GM18517 (cell line): ENCODE results near the gene FOXP1.

Source experiments
- ATAC-seq: cut with Tn5 transposase; IDR thresholded peaks from one replicate; pipeline ENCODE4 v1.9.1; 2021; ENCODE audit warnings: mild to moderate bottlenecking, moderate library complexity; ENCODE audit not compliant: unreplicated experiment

FOXP1 gene

DNA sequence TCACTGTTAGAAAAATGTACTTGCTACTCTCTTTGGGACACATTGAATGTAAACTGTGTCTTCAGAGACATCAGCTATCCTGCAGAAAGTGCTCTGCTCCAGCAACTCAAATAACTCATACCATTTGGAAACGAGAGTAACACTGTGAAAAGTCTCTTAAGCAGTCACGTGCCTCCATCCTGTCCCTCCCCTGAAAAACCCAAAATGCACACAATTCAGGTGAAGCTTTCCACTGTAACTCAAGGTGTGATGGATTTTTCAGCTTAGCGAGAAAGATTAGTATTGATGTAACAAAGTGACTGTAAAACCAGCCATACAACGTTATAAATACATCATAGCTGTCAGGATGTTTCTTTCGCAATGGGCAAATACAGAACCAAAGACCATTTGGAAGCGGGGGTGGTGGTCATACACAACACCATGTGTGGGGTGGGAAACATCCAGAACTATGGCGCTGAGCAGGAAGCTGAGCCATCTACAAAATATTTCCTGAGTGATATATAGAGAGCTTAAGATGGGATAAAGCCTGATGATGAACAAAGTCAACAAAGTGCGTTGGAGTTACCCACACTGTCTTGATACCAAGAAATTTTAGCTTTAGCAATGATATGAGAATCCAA, 332.3 kb downstream of the FOXP1 start:
- ATAC-seq = no peak

DNA sequence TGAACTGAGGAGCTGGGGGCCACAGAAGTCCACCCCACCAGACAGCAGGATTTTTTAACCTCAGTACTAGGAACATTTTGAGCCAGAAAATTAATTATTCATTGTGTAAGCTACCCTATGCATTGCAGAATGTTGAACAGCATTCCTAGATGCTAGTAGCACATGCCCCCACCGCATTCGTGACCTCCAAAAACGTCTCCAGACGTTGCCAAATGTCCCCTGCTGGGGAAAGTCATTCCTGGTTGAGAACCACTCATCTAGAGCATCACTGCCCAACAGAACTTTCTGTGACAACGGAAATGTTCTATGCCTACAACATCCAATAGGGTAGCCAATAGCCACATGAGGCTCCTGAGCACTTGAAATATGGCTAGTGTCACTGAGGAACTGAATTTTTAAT, 333.5 kb downstream of the FOXP1 start:
- no peak for ATAC-seq

DNA sequence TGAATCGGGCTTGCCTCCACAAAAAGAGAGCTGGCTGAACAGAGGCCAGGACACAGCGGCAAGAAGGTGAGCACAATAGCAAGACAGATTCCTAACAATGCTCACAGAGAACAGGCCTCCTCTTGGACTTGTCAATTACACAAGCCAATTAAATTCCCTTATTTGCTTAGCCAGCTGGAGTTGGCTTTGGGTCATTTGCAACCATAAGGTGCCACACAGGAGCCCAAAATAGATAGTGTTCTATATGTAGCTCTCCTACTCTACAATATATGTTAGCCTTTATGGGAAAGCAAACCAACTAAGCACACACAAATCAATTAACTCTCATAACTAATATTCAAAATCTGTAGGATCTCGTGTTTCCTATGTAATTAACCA, 335.6 kb downstream of the FOXP1 start:
- ATAC-seq = no peak

DNA sequence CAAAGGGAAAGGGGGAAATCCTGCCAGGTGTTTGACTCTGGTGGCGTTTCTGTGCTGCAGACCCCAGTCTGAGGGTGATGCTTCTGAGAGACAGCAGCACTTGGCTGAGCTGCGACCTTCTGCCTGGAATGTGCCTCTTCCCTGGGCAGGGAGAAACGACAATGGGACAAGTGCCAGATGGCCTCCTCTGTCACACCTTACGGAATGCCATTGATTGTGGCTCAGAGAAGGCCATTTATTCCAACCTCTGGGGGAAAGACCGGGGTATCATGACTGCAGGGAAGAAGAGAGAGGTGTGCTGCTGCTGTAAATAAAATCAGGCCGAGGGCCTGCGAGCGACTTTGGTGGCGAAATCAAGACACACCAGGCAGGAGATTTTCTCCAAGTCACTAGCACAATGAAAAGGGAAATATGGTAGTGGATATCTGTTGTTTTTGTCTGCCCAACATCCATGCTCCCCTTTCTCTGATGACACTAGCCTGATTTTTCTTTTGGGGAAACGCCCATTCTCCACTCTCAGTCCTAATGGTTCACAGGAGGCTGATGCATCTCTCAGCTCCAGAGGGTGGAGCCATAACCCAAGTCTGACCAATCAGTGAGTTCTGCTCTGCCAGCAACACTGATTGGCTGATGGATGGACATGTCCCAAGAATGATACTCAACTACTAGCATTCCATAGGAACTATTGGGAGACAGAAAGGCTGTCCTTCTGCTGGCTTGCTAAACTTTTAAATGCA, 336.1 kb downstream of the FOXP1 start:
- no peak for ATAC-seq

DNA sequence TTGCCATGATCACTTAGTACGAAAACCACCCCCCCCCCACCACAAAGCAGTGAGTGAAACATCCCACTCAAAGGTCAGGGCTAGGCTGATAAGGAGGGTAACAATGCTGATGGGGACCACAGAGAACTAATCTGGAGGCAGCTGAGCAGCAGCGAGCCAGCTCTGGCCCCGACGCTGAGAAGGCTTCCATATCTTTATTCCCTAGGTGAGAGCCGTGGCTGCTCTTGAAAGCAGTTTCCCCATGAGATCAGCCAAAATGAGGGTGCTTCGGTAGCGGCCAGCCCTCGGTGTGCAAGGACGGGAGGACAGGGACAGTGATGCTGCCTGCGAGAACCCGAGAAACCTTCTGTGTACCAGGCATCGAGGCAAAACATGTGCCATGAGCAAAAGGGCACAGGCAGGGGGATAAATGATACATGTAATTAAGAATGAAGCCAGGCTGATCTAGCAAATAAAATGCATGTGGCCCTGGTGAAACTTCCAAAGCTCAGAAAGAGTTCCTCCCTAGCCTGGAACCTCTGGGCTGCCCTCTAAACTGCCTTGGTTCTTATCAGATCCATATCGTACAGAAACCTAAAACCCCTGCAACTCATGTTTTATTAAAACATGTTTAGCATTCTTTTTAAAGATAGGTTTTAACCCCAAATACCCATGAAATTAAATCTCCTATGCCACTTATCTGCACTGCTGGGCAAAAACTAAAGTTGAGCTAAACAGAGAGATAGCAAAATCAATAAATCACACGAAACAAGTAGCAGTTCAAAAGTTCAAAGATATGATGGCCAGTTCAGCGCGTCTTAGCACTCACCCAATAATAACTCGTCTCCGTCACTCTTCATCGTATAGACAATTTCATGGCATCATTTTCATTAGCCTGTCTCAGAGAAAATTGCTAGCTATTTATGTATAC, 337.3 kb downstream of the FOXP1 start:
- no peak for ATAC-seq

DNA sequence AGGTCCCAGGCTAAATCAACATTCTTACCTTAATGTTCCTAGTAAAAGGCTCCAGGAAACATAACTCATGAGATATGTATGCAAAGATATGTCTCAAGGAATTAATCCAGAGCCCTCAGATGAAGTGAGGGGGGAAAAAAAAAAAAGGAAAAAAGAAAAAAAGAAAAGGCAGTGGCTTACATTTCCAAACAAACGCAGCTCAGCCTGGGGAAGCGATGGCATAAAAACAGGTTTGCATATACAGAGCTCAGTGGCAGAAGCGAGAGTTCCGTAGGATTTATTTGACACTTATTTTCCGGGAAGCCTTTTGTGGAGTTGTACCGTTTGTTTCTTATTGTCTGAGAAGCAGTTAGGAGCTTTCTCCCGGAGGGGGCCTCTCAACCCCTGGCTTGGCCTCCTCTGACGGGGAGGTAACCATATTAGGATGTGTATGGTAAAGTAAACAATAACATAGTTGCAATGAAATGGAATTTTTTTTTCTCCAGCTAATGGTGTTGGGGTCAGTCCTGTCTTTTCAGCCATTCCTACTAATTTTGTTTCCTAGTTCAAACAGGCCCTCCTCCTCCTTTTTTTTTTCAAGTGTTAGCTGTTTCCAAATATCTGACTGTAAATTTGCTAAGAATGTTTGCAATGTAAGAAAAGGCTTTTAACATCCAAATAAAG, 338.6 kb downstream of the FOXP1 start:
- ATAC-seq = no peak

DNA sequence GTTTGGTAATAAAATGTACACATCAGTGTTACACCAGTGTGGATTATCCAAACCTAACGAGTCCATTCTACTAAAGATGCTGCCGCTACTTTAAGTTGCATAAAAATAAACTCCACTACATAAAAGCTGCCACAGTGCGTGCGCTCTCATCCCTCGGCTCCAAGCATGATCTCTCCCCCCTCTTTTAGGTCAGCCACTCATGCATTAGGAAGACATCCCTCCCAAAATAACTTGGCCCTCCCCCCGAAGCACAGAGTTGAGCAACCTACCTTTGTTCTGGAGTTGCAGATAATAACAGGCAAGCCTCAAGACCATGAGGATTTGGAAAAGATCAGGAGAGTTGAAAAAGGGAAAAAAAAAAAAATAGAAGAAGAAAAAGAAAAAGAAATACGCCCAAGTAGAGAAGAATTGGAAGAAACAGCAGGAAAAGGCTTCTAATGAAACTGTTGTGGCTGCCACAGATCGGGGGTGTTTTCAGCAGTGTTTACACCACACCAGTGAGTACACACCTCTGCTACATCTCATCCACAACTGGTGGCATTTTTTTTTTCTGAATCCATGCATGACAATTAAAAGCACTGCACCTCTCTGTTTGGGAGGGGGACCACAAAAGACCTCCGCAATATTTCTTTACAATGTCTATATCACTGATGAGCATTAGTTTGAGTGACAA, 339.2 kb downstream of the FOXP1 start:
- ATAC-seq = no peak

DNA sequence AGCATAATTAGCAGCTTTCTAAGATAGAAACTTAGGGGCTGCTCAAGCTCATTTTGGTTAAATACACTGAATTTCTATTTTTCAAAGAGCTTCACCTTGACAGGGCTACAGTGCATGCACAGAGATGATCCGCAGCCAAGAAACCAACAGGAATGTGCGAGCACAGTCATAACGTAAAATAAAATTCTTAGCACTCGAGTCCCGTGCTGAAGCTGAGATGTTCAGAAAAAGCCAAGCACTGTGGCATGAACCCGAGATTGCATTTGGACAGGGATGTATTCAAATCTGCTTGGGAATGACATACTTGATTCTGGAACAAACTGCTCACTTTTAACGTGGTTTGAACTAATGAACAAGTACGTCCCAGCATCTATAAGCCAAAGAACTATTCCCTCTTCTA, 340.3 kb downstream of the FOXP1 start:
- ATAC-seq = no peak

DNA sequence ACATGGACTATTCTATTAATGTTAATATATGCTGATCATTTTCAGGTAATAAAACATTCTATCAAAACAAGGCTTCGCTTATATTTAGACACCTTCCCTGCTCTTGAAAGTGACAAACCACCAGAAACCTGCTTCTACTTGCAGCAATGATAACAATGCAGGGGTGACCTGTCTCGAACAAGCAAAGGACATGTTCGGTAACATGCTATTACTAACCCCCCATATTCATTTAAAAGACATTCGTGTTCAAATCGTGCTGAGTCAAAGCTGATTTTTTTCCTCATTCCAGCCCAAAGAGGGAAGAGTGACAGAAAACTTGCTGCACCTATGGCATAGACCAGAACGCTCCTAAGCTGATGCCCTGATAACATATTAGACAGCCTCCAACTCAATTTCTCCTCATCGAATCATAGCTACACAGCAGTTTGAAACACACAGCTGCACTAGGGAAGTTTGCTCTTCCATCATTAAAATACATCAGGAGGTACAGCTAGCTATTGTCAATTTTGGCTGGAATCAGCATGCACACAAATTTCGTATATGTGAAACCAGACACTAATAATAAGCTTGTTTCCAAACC, 341.5 kb downstream of the FOXP1 start:
- ATAC-seq = no peak

DNA sequence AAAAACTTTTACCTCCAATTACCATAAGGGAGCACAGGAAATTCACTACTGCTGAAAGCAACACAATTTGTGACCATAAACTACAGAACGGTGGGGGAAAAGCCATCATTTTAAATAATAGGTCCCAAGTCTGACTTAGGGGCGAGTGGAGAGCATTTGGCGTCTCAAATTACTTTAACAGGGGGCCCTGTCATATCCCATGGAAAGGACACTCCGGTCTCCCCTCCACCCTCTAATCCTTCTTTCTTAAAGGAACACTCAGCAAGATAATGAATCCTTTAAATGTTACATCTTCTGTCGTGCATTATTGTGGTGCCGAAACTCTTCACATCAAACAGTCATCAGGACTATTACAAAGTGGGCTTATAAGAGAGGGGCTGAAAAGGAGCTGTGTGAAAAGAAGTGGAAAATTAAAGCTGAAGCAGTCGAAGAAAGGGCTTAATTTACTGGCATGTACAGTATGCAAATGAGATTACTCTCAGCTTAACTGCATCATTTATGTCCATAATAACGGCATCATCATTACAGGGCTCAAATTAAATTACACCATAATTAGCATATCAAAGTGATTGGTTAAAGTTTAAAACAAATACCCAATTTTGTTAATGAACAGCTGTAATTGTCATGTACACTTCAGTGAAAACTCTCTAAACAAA, 342.2 kb downstream of the FOXP1 start:
- ATAC-seq = no peak

DNA sequence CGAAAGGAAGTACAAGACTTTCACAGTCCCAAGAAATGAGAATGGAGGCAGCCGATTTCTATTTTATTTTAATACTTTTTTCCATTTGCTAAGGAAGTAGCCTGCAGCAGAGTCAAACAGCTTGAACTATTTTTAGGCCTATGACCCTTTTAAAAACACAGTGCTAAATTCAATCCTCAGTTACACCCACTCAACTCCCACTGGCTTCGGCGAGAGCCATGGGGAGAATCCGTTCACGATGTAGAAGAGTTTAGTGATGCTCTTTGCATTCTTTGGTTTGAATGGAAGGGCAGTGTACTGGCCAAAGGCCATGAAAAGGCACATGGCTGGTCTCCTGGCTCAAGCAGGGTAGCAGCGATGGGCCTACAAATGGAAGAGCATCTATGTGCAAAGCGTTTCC, 343.5 kb downstream of the FOXP1 start:
- no peak for ATAC-seq

DNA sequence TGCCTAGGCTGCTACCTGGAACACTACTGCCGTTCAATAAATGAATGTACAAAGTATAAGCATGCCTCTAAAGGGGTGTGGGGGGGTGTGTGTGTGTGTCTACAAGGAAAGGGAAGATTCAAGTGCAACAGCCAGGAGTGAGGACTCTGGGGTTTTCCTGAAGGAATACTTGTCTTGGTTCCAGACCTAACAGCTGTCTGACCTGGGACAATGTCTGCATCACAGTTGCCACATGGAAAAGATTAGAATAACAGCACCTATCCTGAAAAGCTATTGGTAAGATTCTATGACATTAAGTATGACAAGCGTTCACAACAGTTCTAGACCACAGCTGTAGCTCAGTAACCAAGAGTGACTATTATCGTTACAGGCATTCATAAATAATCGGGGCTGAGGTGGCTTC, 345.2 kb downstream of the FOXP1 start:
- ATAC-seq = no peak

DNA sequence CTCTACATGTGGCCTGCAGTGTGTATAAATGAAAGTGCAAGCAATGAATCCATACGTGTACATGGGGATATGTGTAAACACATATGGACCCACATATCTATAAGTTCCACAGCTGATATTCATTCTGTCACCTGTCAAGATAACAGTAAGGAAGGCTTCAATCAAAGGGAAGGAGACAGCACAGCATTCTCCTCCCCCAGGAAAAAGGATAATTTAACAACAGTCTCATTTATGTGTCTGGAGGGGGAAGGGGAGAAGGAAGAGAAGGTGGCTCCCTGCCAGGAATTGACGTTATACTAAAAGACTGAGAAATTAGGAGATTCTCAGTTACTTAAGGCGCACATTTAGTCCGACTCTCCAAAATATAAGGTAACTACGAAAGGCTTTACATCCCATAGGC, 345.9 kb downstream of the FOXP1 start:
- no peak for ATAC-seq

DNA sequence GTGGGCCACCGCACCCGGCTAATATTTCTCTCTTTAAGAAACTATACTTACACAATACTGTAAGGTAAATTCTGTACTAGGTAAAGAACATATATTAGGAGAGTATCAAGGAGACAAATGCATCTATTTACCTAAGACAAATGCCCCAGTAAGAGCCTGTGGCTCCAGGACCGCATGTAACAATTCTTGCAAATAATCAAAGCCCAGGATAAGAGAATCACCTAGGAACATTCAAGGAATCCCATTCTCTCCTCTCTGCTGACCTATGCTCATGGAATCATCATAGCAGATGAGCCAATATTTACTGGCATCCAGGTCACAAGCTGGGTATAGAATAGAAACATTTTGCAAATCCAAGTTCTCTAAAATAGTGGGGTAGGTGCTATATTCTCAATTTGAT, 347.7 kb downstream of the FOXP1 start:
- ATAC-seq = no peak

DNA sequence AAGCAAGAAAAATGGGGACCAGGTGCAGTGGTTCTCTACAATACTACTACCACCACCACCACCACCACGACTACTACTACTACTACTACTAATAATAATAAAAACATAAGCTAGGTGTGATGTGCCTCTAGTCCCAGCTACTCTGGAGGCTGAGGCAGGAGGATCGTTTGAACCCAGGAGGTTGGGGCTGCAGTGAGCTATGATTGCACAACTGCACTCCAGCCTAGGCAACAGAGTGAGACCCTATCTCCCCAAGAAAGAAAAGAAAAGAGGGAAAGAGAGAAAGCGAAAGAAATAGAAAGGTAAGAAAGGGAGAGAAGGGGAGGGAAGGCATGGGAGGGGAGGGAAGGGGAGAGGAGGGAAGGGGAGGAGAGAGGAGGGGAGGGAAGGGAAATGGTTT, 350.6 kb downstream of the FOXP1 start:
- no peak for ATAC-seq

DNA sequence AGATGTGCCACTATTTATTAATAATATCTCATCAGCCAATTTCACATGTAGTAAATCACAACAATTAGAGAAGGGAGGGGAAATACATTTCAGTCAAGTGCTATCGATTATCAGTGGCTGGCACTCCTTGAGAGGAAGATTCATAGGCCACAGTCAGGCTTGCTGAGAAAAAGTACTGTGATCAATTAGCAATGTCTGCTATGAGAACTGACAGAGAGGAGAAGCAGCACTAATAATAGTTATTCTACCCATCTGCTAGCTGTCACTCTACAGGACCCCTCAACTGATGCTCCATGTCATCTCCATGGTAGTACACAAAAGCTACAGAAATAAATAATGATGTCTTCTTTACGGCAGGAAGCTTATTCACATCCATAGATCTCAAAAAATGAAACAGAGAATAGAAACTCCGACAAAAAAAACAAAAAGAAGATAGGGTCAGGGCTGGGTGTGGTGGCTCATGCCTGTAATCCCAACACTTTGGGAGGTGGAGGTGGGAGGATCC, 351.3 kb downstream of the FOXP1 start:
- ATAC-seq = no peak

DNA sequence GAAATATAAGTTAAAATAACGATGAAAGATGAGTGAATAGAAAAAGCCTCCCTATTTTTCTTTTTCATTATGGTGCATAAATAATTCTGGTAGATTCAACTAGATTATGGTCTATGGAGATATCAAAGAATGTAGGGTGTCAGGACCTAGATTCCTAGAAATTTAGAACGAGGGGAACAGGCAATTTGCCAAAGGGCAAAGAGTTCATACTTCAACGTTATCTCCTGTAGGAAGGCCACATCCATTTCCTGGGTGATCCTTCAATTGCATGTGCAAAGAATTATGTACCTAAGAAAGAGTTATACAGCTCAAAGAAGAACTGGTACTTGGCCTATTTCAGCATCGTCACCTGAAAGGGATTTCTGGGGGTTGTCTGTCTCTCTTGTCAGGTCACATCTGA, 351.8 kb downstream of the FOXP1 start:
- ATAC-seq = no peak

DNA sequence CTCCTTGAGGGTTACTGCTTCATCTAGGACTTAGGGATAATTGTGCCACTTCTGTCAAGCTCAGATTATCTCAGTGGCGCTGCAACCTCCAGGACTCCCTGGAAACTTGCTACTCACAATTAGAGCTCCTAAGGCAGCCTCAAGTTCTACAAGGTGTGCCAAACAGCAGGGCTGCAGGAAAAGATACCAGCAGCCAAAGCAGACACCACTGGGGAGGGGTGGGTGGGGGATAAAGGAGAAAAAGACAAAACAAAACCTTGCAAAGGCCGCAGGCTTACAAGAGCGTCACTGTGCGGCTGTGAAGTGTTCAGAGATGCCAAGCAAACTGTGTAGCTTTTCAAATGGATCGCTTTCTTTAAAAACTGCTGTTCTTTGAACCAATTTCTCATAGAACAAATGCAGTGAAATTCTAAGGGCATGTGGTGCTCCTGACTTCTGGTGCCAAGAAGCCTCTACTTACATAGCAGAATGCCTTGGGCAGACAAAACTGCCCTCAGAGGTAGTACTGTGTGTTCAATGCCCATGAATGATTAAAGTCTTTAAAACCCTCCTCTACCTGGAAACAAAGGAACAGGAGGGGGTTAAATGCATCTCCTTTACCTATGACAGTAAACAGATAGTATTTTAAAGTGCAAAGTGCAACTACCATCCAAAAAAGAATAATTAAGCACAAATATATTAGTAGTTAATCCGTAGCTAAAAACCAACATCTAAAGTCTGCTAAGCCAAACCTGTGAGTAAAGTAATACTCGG, 353.4 kb downstream of the FOXP1 start:
- no peak for ATAC-seq
